Islet precursor cell (in vitro differentiated cells): Measurements from ENCODE around the gene KPNA3.
"Not testable (repeated sequence)": the region's sequence is repeated elsewhere in the genome, so short reads cannot be mapped to it uniquely, and the experiment has no call there.

Source experiments
- DNase-seq: peaks from one replicate; pipeline ENCODE4 v3.0.0-alpha.2; 2018

The KPNA3 gene, protein sequence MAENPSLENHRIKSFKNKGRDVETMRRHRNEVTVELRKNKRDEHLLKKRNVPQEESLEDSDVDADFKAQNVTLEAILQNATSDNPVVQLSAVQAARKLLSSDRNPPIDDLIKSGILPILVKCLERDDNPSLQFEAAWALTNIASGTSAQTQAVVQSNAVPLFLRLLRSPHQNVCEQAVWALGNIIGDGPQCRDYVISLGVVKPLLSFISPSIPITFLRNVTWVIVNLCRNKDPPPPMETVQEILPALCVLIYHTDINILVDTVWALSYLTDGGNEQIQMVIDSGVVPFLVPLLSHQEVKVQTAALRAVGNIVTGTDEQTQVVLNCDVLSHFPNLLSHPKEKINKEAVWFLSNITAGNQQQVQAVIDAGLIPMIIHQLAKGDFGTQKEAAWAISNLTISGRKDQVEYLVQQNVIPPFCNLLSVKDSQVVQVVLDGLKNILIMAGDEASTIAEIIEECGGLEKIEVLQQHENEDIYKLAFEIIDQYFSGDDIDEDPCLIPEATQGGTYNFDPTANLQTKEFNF

DNA sequence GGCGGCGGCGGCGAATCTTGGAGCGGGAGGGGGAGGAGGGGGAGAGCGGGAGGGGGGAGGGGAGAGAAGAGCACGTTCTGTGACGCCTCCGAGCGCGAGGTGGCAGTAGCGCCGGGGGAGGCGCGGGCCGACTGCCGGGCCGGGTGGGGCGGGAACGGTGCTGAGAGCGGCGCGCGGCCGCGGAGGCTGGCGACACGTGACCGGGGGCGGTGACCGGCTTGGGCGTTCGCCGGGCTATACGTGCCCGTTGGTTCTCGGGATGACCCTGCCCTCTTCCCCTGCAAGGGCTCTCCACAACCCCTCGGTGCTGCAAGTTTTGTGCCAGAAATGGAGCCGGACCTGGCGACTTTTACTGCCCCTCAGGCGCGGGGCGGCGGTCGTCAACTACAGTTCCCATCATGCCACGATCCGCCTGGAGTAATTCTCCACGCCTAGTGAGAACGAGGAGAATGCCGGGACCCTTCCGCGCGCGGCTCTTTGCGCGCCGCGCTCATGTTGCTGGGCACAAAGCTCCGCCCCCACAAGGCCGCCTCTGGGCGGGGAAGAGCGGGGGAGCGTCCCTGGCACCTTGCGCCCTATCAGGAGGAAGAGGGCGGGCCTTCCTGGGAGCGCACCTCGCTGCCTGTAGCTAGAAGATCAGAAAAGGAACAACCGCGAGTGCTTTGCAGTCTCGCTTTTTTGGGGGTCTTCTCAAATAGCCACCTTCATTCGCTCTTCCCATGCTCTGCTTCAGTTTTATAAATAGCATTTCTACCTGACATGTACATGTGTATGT lies at the start of gene KPNA3:
Gene KPNA3 (minus strand): TSS at position 133 of the 775 bp plus-strand sequence. CDS start 176 bp downstream, outside the sequence.
- DNase-seq, result peak; percentile 97

DNA sequence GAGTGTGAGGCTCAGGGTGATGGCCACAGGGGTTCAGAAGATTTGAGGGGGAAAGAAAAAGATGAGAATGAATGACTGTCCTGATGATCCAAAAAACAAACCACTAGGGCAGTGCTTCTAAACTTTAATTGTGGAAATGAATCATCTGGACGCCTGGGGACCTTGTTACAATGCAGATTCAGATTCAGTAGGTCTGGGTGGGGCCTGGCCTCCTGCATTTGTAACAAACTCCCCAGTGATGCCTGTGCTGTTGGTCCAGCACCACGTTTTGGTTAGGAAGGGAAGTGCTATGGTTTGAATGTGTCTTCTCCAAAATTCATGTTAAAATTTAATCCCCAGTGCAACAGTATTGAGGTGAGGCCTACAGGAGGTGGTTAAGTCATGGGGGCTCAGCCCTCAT lies 49.5 kb upstream of the KPNA3 start:
- DNase-seq, result peak; percentile 20

DNA sequence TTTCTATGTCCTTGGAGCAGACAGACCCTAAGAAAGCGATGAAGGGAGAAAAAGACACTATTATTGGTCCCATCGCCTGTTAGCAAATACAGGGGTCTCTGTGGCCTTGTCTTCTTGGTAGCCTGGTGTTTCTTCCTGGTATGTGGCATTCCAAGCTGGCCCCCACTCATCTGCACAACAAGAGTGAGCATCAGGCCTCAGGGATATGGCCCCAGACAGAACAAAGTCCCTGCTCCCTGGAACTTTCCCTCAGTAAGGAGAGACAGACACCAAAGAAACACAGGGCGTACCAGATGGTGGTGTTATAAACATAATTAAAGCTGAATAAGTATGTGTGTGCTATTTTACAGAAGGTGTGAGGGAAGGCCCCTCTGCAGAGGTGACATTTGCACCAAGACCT lies 48.2 kb upstream of the KPNA3 start:
- peak; percentile 21 for DNase-seq

DNA sequence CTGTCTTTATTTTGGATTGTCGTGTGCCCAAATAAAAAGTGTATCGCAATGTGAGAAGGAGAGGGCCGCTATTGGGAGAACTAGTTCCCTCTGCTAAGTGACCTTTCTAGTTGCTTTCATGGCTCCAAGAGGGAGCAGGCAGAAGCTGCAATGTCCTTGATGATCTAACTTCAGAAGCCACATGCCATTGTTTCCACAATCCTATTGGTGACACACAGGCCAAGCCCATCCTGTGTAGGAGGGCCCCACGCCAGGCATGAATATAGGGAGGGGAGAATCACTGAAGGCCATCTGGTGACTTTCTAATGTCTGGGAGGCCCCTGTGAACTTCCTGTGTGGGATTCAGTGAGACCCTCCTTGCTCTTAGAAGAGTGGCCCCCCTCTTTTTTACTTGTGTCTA lies 47.8 kb upstream of the KPNA3 start:
- peak; percentile 51 for DNase-seq

DNA sequence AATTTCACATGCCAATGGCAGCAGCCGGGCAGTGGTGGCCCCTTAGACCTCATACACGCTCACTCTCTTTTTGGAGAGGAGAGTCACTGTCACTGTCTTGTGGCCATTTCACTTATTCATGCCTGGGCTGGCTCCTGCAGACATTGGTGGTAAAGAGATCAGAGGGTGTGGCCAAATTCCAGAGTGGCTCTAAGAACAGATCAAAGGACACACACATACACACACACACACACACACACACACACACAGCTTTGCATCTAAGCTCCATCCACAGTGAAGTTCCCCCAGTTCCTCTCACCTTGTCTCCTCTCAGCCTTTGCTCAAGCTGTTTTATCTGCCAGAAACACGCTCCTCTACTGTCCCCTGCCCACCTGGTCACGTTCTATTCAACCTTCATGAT lies 46.5 kb upstream of the KPNA3 start:
- DNase-seq, result peak; percentile 65

DNA sequence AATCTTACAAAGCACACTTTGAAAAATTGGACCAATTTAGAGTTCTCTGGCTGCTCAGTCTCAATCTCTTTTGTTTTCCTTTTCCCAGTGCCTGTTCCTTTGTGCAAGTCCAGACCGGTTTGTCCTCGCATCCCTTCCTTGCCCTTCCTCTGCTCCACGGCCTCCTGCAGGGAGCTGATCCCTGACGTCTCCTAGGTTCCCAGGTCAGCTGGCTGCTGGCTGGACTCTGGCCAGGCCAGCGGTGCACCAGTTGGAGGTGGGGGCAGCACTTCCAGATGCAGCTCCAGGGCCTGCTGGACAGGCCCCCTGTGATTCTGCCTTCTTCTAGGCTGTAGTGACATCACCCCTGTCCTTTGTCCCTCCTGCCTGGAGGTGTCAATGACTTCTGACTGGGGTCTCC lies 44.0 kb upstream of the KPNA3 start:
- peak; percentile 65 for DNase-seq

DNA sequence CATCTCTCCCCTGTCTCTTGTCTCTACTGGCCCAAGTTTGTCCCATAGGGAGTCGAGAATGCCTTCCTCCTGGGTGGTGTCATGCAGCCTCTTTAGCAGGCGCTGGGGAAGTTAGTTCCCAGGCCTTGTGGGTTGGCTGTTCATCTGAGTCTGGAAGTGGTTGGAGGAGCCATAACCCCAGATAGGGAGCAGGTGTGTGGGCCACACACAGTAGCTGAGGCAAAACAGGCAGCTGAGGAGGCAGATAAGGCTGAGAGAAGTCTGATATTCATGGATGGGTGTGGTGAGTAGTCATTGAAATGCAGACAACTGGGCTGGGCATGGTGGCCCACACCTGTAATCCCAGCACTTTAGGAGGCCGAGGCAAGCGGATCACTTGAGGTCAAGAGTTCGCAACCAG lies 40.9 kb upstream of the KPNA3 start:
- no peak for DNase-seq

DNA sequence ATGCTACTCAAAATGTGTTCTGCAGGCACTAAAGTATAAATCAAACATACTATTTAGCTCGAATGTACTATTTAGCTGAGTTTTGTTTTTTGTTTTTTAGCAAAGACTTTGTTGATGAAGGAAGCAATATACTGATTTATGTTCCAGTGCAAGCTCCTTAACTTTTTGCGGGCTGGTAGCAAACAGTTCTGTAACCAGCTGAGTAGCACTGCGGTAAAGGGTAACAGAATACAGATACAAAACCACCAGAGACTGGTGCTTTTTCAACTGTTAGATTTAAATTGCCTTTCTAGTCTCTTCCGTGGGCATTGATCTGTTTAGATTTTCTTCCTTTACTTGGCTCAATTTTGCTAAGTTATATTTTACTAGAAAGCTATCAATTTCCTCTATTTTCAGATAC lies 39.0 kb upstream of the KPNA3 start:
- no peak for DNase-seq

DNA sequence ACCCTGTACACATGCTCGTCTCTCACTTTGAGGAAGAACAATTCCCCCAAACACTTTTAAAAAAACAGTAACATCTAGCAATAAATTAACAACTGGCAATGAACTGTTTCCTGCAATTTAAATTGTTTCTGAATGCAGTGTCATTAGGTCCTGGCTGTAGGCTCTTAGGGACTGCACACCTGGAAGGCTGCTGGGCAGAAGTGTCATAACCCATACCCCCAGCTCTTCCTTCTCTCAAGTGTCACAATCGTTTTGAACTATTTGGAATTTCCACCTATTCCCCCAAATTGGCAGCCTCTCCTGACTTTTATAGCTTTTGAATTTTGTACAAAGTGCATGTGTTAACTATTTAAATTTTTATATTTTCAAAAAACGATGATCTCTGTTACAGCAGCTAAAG lies 38.2 kb upstream of the KPNA3 start:
- DNase-seq, result no peak

DNA sequence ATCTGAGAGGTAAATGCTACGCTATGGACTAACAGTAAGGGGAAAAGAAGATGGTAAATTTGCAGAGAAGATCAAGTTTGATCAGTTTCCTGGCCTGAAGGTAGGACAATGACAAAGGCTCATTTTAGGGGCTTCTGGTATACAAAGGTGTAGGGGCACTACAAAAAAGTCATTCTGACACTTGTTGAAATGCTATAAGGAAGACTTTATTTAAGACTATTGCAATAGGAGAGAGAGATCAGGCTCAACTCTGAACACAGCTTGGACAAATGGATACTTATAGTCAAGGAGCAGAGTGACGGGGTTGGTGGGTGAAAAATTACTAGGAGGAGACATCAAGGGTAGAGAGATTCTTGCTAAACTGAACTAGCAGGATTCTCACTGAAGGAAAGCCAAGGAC lies 37.2 kb upstream of the KPNA3 start:
- DNase-seq, result no peak

DNA sequence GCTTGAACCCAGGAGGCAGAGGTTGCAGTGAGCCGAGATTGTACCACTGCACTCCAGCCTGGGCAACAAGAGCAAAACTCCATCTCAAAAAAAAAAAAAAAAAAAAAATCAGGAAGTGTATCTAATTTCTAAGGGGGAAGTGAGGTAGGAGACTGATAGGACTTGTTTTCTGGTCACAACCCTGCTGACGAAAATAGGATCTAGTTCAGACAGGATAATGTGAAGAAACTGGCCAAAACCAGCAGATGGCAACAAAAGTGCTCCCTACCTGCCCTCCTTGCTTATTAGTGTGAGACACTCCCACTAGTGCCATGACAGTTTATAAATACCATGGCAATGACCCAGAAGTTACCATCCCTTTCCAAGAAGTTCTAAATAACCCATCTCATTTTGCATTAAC lies 36.0 kb upstream of the KPNA3 start:
- DNase-seq, result no peak

DNA sequence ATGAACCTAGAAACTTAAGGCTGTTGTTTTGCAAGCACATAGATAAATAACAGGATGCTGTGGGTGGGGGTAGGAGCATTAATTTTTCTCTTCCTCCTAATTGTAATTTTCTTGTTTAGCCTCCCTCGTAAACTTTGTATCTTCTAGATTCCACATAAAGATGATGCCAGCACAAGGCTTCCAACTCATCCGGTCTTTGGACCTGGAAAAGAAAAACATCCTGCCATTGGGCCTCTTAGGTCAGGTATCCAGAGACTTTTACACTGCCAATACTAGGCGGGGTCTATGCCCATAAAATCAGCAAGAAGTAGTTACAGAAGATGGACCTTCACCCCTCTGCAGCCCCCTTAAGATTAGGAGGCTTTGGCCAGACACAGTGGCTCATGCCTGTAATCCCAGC lies 35.4 kb upstream of the KPNA3 start:
- DNase-seq, result no peak

DNA sequence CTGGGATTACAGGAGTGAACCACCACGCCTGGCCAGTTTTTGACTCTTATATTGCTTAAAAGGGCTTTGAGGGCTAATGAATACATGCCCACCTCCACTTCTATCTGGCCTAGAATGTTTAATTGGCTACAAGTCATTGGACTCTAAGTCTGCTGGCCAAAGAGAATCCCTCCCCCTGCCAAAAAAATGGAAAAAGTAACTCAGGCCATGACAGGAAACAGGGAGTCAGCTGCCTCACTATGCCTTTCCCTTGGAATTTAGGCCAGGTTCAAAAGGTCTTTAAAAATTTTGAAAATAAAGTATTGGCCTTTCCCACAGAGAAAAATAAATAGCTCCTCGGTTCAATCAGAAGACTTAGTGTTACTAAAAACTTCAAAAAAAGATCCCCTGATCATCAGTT lies 34.9 kb upstream of the KPNA3 start:
- no peak for DNase-seq

DNA sequence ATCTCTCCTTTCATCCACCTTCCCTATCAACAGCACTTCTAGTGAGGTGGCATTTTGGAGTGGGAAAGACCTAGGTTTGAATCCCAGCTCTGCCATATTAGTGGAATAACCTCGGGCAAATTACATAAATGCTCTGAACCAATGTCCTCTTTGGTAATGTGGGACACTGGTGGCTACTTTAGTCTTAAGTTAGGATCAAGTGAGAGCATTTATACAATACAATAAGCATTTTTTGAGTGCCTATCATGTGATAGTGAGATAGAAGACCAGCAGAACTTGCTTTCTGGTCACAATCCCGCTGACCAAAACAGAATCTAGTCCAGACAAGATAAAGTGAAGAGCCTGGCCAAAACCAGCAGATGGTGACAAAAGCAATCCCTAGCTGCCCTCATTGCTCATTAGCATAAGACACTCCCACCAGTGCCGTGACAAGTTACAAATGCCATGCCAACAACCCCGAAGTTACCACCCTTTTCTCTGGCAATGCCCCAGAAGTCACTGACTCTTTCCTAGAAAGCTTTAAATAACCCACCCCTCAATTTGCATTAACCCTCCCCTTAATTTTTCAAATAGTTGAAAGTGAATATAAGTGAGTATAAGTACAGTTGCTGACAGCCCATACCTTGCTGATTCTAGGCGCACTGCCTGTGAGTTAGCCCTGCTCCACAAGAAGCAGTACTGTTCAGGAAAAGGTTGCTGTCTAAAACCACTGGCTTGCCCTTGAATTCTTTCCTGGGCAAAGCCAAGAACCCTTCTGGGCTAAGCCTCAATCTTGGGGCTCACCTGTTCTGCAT lies 28.9 kb upstream of the KPNA3 start:
- no peak for DNase-seq

DNA sequence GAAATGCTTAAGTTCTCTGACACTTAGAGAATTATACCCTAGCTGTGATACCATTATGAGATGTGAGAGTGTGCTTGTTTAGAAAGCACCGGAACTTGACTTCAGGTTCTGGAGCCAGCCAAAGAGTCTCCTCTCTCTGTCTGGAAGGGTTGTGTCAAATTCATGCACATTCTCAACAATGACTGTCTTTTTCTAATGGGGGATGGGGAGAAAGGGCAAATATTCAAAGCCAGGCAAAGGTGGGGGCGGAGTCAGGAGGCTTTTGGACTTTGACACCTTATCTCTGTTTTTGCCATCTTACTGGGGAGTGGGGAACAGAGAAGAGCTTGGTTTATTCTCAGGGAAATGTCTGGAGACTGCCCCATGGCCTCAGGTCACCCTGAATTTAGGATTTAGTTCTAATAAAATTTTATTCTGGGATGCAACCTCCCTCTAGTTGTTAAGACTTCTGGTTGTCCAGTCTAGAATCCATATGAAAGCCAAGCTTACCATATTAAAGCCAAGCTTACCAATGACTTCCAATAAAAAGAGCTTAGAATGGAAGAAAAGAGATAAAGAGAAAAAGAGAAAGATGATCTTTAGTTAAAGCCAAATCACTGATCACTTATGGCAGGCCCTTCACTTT lies 28.2 kb upstream of the KPNA3 start:
- no peak for DNase-seq

DNA sequence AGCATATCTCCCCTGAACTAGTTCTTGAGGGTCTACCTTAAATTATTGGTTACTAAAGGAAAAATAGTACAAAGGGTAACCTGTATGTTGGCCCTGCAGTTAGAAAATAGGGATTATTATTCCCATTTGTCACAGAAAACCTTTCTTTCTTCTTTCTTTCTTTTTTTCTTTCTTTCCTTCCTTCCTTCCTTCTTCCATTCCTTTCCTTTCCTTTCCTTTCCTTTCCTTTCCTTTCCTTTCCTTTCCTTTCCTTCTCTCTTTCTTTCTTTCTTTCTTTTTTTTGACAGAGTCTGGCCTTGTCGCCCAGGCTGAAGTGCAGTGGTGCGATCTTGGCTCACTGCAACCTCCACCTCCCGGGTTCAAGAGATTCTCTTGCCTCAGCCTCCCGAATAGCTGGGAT lies 23.6 kb upstream of the KPNA3 start:
- DNase-seq, result not testable (repeated sequence)

DNA sequence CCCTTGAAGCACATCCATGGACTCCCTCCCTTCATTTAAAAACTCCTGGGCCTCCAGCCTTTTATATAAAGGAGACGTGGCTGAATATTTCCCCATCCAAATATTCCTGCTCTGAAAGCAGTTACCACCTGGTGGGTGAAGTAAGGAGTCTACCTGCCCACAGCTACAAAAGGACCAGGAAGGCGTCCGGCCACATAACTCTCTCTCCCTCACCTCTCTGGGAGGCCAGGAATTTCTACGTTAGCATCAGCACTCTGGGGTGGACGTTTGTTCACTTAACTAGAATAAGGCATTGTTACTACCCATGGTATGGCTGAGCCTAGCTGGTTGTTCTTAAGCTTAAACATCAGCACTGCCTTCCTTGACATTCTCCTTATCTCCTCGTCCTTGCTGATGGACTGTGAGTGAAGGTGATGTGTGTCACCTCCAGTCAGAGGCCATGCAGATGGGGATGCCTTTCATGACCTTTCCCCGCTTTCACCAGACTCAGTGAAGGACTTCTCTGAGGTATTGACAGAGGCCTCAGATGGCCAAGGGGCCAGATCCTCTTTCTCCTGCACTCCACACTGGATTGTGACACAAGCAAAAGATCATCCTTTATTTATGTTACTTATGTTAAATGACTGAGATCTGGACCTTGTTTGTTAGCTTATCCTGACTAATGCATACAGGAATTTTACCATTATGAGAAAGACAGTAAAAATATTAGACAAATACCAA lies 22.2 kb upstream of the KPNA3 start:
- DNase-seq, result no peak

DNA sequence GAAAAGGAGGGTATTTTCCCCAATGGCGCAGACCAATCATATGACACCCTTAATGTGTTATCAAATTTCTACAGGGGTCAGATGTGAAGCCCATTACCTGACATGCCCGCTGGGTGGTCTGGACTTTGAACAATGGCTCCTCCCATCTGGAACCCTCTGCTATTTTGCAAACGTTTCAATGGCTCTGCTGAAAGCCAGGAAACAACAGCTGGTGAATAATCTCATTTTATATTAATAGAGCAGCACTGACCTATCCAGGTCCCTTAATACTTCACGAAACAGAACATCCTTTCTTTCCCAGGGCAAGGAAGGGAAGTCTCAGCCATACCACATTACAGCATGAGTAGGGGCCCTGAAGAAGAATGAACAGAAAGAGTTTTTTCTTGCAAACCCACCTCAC lies 20.3 kb upstream of the KPNA3 start:
- no peak for DNase-seq

DNA sequence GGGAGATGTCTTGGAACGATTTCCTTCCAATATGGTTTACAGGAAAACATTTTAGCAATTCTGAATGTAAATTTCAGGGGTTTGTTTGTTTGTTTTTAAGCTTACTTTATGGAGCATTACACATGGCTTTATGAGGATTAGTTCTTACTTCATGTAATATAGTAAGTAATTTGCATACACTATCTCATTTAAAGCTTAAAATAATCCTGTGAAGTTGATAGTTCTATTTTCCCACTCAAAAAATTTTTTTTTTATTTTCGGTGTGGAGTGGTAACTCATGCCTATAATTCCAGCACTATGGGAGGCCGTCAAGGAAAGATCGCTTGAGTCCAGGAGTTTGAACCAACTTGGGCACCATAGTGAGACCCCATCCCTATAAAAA lies 19.0 kb upstream of the KPNA3 start:
- DNase-seq, result no peak

DNA sequence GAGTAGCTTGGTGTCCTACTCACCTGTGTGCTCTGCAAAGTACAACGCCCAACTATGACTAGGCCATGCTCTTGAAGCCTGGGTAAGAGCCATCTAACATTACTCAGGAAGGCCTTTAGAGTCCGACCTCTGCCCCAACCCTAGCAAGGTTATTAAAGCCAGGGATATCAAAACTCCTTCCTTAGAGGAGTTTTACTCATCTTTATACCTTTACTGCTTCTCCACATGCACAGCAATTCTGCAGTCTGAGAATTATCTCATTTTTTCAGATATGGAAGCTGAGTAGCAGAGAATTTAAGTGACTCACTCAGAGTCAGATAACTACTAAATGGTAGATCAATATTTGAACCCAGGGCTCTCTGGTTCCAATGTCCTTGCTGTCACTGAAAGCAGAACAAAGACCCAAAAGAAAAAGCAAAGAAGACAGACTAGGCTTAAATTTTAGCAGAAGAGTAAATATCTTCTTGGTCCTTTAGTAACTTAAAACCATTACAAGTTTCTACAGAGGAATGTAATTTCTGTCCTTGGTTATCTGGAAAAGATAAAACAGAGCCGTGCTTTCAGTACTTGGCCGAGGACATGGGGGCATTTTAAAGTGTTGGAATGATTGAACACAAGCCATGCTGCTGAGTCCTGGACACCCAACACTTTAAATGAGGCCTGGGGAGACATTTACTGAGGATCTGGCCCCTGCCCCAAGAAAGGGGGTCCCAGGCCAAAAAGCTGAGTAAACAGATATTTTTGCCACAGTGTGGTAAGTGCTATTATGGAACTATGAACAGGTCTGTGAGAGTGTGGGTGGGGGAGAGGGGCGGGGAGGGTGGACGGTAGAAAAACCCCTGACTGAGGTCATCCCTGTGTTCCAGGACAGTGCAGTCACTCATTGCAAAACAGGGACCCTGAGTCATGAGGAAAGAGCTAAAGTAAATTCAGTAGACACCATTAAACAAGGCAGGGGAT lies 18.4 kb upstream of the KPNA3 start:
- DNase-seq, result peak; percentile 62

DNA sequence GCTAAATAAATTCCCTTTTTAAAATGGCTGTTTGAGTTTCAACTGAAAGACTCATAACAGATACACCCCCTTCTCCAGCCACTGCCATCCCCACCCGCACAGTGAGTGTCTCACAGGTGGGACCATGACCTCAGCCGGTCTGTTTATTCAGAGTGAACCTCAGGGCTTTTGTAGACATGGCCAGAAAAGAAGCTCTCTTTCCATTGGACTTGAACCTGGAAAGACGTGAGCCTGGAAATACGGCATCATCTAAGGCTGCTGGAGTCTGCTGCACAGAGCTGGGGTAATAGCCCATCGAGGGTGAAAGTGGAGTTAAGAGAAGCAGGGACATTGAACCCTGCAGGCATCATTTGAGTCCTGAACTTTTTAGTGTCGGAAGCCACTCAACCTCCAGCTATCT lies 15.2 kb upstream of the KPNA3 start:
- DNase-seq, result no peak
